HCT116 (cell line): ENCODE data around the gene SUPT5H.

Source experiments
- CEBPB ChIP-seq: IDR thresholded peaks from 2 replicates; pipeline ENCODE4 v1.6.1; 2012; ENCODE audit warnings: low read depth
- EGR1 ChIP-seq: IDR thresholded peaks from 2 replicates; pipeline ENCODE4 v1.6.1; 2012; ENCODE audit warnings: low read depth
- EZH2 ChIP-seq: fragments of 200-600 bp; sonication (generic); IDR thresholded peaks from 2 replicates; pipeline ENCODE4 v1.6.1; 2017; ENCODE audit warnings: antibody characterized with exemption, mixed run types
- EZH2phosphoT487 ChIP-seq: fragments of 200-600 bp; IDR thresholded peaks from 2 replicates; pipeline ENCODE4 v1.6.1; 2018; ENCODE audit warnings: antibody characterized with exemption, borderline replicate concordance
- POLR2A ChIP-seq: IDR thresholded peaks from 2 replicates; pipeline ENCODE4 v1.7.0; 2011; ENCODE audit warnings: borderline replicate concordance; ENCODE audit not compliant: insufficient read depth, insufficient read length; ENCODE audit errors: extremely low read depth
- POLR2AphosphoS5 ChIP-seq: IDR thresholded peaks from 2 replicates; pipeline ENCODE4 v1.6.1; 2011; ENCODE audit warnings: mild to moderate bottlenecking, low read depth, low read length, moderate library complexity
- RAD21 ChIP-seq: IDR thresholded peaks from 2 replicates; pipeline ENCODE4 v1.6.1; 2012; ENCODE audit warnings: low read depth, mild to moderate bottlenecking
- SIN3A ChIP-seq: IDR thresholded peaks from 2 replicates; pipeline ENCODE4 v1.6.1; 2012; ENCODE audit warnings: low read depth
- SP1 ChIP-seq: IDR thresholded peaks from 2 replicates; pipeline ENCODE4 v1.6.1; 2012; ENCODE audit warnings: low read depth
- TCF7L2 ChIP-seq: IDR thresholded peaks from 2 replicates; pipeline ENCODE4 v1.7.0; 2011; ENCODE audit warnings: borderline replicate concordance, inconsistent platforms; ENCODE audit not compliant: insufficient read depth, insufficient read length; ENCODE audit errors: extremely low read depth
- YY1 ChIP-seq: IDR thresholded peaks from 2 replicates; pipeline ENCODE4 v1.6.1; 2011; ENCODE audit warnings: low read length, low read depth, moderate library complexity, mild to moderate bottlenecking; ENCODE audit not compliant: insufficient replicate concordance; ENCODE audit errors: extremely low read depth
- TF ChIP-seq, protein P1 (sequence below), 3 experiments: fragments of 200-600 bp in 1 of 3; sonication (generic) in 1 of 3; IDR thresholded peaks in 2 of 3; conservative IDR thresholded peaks in 1 of 3; 2 replicates each; pipeline ENCODE4 v1.5.1; 2012 to 2017; ENCODE audit warnings: low read depth in 2 of 3, low read length in 2 of 3, antibody characterized with exemption in 1 of 3, borderline replicate concordance in 1 of 3, control low read depth in 1 of 3, mild to moderate bottlenecking in 1 of 3, mixed read lengths in 1 of 3, mixed run types in 1 of 3, moderate library complexity in 1 of 3; ENCODE audit not compliant: insufficient read depth in 1 of 3
- TF ChIP-seq, protein P2 (sequence below): IDR thresholded peaks from 2 replicates; pipeline ENCODE4 v1.6.1; 2012
- TF ChIP-seq, protein P3 (sequence below): IDR thresholded peaks from 2 replicates; pipeline ENCODE4 v1.6.1; 2012; ENCODE audit warnings: low read depth

DNA sequence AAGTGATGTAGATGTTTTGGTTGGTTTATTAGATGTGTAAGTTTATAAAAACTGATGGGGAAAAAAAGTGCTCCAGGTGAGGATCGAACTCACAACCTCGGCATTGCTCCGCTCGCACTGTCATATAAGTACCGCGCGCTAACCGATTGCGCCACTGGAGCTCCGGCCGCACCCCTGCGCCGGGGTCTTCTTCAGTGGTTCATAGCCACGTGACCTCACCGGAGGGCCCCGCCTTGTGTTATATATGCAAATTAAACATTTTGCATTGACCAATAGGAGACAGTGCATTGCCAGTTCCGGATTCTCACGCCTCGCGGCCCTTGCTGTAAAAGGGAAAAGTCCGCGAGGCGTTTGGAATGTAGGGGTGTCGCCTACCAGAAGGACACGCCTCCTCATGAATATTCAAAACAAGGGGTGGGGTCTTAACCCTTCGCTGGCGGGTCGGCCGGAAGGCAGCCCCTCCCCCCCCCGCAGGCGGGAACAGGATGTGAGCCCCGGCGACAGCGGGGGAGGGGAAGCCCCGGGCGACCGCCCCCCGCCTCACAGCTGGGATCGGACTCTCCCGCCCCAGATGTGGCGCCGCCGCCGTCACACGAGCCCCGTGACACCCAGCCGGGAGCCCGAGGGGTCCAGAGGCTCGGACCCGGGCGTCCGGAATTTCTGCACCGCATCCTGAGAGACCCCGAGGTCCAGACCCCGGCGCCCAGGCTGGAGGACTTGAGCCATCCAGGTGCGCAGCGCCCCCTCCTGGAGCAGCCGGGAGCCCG is 33.1 kb upstream of the SUPT5H start, which contains the start of gene PLEKHG2:
- TF ChIP-seq POLR2AphosphoS5 (peak; percentile 78), POLR2A (peak; percentile 9), EZH2 (no peak), EZH2phosphoT487 (no peak), TCF7L2 (peak; percentile 46), SP1 (no peak), EGR1 (no peak), CEBPB (no peak), SIN3A (no peak), RAD21 (no peak), YY1 (no peak)
- TF ChIP-seq, protein P1, sequence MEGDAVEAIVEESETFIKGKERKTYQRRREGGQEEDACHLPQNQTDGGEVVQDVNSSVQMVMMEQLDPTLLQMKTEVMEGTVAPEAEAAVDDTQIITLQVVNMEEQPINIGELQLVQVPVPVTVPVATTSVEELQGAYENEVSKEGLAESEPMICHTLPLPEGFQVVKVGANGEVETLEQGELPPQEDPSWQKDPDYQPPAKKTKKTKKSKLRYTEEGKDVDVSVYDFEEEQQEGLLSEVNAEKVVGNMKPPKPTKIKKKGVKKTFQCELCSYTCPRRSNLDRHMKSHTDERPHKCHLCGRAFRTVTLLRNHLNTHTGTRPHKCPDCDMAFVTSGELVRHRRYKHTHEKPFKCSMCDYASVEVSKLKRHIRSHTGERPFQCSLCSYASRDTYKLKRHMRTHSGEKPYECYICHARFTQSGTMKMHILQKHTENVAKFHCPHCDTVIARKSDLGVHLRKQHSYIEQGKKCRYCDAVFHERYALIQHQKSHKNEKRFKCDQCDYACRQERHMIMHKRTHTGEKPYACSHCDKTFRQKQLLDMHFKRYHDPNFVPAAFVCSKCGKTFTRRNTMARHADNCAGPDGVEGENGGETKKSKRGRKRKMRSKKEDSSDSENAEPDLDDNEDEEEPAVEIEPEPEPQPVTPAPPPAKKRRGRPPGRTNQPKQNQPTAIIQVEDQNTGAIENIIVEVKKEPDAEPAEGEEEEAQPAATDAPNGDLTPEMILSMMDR (IDR thresholded peaks at IDR 0.05 in 2 of 3, conservative IDR thresholded peaks at IDR 0.05 in 1 of 3; ENCODE audit: borderline replicate concordance in 1 of 3, insufficient read depth in 1 of 3, low read depth in 2 of 3, low read length in 2 of 3) = peak in 1 of 3 experiments; percentile 81; a peak in 3 of 6 replicates
- TF ChIP-seq, protein P2, sequence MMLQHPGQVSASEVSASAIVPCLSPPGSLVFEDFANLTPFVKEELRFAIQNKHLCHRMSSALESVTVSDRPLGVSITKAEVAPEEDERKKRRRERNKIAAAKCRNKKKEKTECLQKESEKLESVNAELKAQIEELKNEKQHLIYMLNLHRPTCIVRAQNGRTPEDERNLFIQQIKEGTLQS = no peak
- TF ChIP-seq, protein P3, sequence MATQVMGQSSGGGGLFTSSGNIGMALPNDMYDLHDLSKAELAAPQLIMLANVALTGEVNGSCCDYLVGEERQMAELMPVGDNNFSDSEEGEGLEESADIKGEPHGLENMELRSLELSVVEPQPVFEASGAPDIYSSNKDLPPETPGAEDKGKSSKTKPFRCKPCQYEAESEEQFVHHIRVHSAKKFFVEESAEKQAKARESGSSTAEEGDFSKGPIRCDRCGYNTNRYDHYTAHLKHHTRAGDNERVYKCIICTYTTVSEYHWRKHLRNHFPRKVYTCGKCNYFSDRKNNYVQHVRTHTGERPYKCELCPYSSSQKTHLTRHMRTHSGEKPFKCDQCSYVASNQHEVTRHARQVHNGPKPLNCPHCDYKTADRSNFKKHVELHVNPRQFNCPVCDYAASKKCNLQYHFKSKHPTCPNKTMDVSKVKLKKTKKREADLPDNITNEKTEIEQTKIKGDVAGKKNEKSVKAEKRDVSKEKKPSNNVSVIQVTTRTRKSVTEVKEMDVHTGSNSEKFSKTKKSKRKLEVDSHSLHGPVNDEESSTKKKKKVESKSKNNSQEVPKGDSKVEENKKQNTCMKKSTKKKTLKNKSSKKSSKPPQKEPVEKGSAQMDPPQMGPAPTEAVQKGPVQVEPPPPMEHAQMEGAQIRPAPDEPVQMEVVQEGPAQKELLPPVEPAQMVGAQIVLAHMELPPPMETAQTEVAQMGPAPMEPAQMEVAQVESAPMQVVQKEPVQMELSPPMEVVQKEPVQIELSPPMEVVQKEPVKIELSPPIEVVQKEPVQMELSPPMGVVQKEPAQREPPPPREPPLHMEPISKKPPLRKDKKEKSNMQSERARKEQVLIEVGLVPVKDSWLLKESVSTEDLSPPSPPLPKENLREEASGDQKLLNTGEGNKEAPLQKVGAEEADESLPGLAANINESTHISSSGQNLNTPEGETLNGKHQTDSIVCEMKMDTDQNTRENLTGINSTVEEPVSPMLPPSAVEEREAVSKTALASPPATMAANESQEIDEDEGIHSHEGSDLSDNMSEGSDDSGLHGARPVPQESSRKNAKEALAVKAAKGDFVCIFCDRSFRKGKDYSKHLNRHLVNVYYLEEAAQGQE = no peak
